GM21423 (cell line): Measurements from ENCODE around the gene TMED6.
"Not testable (repeated sequence)": the region's sequence is repeated elsewhere in the genome, so short reads cannot be mapped to it uniquely, and the experiment has no call there.

ENCODE experiments used
- ATAC-seq: cut with Tn5 transposase; IDR thresholded peaks from one replicate; pipeline ENCODE4 v1.9.1; 2021; ENCODE audit warnings: mild to moderate bottlenecking, moderate library complexity; ENCODE audit not compliant: unreplicated experiment

Gene TMED6

GRCh38 chr16:69306031-69306430 lies 45.6 kb downstream of the TMED6 start:
- ATAC-seq: no peak

- no peak for ATAC-seq
These were observed 49.3 kb downstream of the TMED6 start for GRCh38 chr16:69302301-69302700.

DNA sequence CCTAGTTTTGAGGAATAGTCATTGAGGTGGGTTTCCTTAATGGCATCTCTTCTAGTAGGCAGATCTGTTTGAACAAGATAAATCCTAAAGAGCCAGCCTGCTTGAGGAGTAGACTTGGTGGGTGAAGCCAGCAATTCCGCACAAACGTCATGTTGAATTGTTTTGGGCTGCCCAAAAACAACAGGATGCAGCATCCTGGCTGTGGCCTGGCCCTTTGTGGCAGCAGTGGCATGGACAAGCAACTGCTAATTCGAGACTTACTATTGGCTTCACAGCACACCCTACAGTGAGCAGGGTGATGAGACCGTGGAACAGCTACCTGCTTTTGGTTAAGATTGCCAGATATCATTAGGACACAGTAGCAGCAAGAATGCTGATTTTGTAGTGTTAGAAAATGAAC lies 49.7 kb downstream of the TMED6 start:
- no peak for ATAC-seq

DNA sequence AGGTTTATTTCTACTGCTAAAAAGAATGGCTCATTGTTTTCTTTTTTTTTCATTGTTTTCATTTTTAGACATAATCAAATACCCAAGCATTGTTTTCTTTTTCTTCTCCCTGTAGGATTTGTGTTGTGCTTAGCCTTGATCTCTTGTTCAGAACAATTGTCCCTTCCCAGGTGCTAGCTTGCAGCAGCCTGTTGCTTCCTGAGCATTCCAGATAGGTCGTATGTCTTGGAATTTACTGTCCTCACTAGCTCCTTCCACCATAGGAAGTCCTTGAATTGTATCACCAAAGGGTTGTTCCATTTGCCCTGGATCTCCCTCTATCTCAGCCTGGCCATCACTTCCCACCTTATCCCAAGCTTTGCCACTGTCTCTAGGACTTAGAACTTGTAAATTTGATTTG lies 50.4 kb downstream of the TMED6 start:
- no peak for ATAC-seq

DNA sequence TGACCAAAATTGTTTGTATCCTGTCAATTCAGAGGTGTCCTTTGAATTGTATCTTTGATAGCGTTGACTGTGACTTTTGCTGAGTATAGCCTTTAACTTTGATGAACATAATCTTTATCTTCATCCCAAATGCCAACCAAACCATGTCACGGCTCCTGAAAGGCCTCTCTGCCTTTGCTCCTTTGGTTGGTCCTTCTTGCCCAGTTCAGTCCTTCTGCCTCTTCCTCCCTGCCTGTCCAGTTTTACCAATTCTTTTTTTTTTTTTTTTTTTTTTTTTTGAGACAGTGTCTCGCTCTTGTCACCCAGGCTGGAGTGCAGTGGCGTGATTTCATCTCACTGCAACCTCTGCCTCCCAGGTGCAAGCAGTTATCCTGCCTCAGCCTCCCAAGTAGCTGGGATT lies 53.3 kb downstream of the TMED6 start:
- ATAC-seq: no peak

GRCh38 chr16:69296771-69297170 lies 54.8 kb downstream of the TMED6 start:
- ATAC-seq: not testable (repeated sequence)

- no peak for ATAC-seq
These were observed 57.5 kb downstream of the TMED6 start for GRCh38 chr16:69294051-69294450.

DNA sequence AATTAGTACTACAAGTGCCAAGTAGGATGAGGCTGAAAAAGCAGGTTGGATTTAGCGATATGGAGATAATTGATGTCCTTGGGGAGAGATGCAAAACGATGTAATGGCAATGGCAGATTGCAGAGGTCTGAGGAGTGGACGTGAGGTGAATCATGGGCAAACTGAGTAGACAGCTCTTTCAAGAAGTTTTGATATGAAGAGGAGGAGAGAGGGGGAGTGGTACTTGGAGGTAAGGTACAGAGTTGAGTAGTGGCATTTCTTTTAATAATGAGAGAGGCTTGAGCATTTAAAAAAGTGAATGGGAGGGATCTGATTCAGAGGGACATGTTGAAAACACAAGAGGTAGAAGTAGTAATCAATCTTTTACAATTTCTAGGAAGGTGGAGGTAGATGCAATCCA lies 58.2 kb downstream of the TMED6 start:
- no peak for ATAC-seq
